GM19238 (cell line): ENCODE data around the gene GJB2.
A peak's percentile ranks its signal among the peaks of the same experiment; 100 is the strongest.

Experiments
- DNase-seq: peaks from one replicate; pipeline ENCODE4 v3.0.0; 2011; ENCODE audit warnings: low spot score; ENCODE audit not compliant: insufficient read length

The GJB2 gene

DNA sequence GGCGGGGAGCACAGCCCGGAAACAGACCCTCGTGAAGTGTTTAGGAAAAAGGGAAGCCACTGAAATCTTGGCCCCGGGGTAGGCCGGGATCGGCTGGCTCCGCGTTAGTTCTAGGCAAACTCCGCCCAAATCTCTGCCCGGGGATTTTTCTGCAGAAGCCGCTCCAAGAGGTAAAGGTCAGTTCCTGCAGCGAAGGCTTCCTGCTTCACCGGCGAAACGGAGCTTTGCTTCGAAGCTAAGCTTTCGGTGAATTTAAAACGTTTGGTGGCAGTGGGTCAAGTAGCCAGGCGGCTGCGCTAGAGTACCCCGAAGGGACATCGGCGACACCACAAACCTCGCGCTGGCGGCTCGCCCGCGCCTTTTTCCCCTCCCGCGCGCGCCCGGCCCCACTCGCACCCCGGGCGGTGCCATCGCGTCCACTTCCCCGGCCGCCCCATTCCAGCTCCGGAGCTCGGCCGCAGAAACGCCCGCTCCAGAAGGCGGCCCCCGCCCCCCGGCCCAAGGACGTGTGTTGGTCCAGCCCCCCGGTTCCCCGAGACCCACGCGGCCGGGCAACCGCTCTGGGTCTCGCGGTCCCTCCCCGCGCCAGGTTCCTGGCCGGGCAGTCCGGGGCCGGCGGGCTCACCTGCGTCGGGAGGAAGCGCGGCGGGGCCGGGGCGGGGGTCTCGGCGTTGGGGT is 441 bp downstream of the GJB2 start:
- no peak for DNase-seq

DNA sequence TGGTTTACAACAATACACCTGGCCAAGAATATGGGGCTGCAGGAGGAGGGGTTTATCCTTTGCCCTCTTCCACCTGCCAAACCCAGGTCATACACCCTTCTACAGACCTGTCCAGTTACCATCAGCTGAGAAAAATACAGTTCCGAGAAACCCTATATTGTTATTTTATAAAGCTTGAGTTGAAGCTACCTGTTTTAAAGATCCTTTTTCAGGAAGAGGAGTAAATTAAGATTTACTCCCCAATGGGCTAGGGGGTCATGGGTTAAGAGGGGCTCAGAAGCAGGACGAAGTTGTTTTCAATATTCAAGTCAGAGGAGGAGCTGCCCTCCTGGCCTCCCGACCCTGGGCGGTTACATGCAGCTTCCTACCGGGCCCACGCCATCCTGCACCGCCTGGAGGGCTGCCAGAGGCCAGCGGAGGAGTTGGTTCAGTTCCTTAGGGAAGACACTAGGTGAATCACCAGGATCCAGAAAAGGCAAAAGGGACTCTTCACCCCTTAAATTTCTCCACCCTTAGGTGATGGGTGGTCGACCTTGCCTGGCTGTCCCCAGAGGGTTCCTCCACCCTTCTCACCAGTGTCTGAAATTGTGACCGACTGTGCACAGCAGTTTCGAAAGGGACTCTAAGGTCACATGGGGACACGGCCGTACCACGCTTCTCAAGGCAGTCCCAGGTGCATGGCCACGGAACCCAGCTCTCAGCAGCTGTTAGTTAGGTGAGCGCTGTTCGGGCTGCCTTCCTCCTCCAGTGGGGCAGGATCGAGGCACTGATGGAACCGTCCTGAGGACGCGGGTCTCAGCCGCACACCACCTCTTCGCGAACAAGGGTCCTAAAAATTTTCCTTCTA is 1.2 kb downstream of the GJB2 start:
- DNase-seq = no peak

GRCh38 chr13:20190481-20191310 is 2.0 kb downstream of the GJB2 start:
- no peak for DNase-seq

- no peak for DNase-seq
These were observed 2.7 kb downstream of the GJB2 start for GRCh38 chr13:20190076-20190475.

DNA sequence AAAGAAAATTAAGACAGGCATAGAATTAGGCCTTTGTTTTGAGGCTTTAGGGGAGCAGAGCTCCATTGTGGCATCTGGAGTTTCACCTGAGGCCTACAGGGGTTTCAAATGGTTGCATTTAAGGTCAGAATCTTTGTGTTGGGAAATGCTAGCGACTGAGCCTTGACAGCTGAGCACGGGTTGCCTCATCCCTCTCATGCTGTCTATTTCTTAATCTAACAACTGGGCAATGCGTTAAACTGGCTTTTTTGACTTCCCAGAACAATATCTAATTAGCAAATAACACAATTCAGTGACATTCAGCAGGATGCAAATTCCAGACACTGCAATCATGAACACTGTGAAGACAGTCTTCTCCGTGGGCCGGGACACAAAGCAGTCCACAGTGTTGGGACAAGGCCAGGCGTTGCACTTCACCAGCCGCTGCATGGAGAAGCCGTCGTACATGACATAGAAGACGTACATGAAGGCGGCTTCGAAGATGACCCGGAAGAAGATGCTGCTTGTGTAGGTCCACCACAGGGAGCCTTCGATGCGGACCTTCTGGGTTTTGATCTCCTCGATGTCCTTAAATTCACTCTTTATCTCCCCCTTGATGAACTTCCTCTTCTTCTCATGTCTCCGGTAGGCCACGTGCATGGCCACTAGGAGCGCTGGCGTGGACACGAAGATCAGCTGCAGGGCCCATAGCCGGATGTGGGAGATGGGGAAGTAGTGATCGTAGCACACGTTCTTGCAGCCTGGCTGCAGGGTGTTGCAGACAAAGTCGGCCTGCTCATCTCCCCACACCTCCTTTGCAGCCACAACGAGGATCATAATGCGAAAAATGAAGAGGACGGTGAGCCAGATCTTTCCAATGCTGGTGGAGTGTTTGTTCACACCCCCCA is 3.8 kb downstream of the GJB2 start:
- no peak for DNase-seq

GRCh38 chr13:20186771-20187170 is 6.0 kb downstream of the GJB2 start:
- DNase-seq = no peak

GRCh38 chr13:20185366-20186056 is 7.2 kb downstream of the GJB2 start:
- DNase-seq = no peak

GRCh38 chr13:20182231-20182846 is 10.4 kb downstream of the GJB2 start:
- DNase-seq = peak; percentile 77

- no peak for DNase-seq
These were observed 11.6 kb downstream of the GJB2 start for GRCh38 chr13:20181188-20181587.

- no peak for DNase-seq
These were observed 14.6 kb downstream of the GJB2 start for GRCh38 chr13:20178156-20178555.

GRCh38 chr13:20177049-20177831 is 15.5 kb downstream of the GJB2 start:
- DNase-seq = no peak

GRCh38 chr13:20175907-20176652 is 16.7 kb downstream of the GJB2 start:
- no peak for DNase-seq

- DNase-seq = no peak
These were observed 17.3 kb downstream of the GJB2 start for GRCh38 chr13:20175406-20175794.

GRCh38 chr13:20174656-20175405 is 17.9 kb downstream of the GJB2 start:
- DNase-seq = no peak

DNA sequence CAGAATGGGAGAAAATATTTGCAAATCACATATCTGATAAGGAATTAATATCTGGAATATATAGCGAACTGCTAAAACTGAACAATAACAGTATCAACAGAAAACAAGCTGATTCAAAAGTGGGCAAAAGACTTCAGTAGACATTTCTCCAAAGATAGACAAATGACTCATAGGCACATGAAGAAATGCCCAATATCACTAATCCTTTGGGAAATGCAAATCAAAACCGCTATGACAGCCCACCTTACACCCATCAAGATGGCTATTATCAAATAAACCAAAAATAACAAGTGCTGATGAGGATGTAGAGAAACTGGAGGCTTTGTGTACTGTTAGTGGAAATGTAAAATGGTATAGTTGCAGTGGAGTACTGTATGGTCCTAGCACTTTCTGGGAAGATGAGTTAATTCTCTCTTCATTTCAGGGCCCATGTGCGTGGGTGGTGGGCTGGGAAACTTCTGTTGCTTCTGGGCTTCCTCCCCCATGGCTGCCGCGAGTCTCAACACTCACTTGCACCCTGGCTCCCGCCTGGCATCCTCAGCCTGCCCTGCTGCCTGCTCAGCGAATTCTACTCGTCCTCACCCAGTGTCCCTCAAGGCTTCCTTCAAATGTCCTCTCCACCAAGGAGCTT is 19.5 kb downstream of the GJB2 start:
- DNase-seq = no peak

- no peak for DNase-seq
These were observed 21.4 kb downstream of the GJB2 start for GRCh38 chr13:20171364-20171763.

DNA sequence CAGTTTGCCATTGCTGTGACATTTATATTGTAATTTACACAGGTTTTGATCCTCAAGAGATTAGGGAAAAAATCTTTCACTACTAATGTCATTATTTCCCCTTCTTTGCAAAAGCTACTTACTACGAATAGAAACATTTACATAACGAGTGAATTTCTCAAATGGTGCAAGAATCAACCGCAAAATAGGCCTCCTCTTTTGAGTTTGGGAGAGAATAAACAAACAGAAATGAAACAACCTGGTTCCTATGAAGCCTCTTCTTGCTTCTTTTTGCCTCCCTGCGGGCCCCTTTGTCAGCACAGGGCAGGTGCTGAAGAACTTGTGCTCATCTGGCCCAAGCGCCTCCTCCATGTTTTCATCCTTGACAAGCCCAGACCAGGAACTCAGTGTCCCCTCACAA is 21.8 kb downstream of the GJB2 start:
- no peak for DNase-seq
